GM21825 (cell line): ENCODE measurements around the gene CLIC2.
"Not testable (repeated sequence)": the region's sequence is repeated elsewhere in the genome, so short reads cannot be mapped to it uniquely, and the experiment has no call there.

Source experiments
- ATAC-seq: cut with Tn5 transposase; IDR thresholded peaks from one replicate; pipeline ENCODE4 v1.9.1; 2021; ENCODE audit warnings: mild to moderate bottlenecking, moderate library complexity; ENCODE audit not compliant: unreplicated experiment

Gene CLIC2

GRCh38 chrX:155334486-155335336, at the start of gene CLIC2:
TSS of gene CLIC2 (minus strand) at chrX:155334614. CDS start at chrX:155334427, 187 bp downstream.
- no peak for ATAC-seq

DNA sequence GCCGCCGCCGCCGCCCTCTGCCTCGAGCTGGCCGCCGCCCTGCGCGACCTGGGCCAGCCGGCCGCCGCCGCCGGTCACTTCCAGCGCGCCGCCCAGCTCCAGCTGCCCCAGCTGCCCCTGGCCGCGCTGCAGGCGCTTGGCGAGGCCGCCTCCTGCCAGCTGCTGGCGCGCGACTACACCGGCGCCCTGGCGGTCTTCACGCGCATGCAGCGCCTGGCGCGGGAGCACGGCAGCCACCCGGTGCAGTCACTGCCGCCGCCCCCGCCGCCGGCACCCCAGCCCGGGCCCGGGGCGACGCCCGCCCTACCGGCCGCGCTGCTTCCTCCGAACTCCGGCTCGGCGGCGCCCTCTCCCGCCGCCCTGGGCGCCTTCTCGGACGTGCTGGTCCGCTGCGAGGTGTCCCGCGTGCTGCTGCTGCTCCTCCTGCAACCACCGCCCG, 48.1 kb upstream of the CLIC2 start:
- ATAC-seq, result peak; percentile 54

GRCh38 chrX:155381843-155382528, 47.6 kb upstream of the CLIC2 start, which contains the start of gene F8A2:
TSS of gene F8A2 (plus strand) at chrX:155382095. CDS start at chrX:155382115, 20 bp downstream.
- peak; percentile 71 for ATAC-seq

DNA sequence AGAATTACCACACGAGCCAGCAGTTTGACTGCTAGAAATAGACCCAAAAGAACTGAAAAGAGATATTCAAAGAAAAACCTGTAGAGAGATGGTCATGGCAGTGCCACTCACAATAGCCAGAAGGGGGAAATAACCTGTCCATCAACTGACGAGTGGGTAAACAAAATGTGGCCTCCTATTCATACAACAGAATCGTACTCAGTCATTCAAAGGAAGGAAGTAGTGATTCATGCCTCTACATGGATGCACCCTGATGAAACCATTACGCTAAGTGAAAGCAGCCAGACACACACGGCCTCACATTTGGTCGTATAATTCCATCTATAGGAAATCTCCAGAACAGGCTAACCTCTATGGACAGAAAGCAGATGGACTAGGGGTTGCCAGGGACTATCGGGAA, 45.4 kb upstream of the CLIC2 start:
- not testable (repeated sequence) for ATAC-seq

DNA sequence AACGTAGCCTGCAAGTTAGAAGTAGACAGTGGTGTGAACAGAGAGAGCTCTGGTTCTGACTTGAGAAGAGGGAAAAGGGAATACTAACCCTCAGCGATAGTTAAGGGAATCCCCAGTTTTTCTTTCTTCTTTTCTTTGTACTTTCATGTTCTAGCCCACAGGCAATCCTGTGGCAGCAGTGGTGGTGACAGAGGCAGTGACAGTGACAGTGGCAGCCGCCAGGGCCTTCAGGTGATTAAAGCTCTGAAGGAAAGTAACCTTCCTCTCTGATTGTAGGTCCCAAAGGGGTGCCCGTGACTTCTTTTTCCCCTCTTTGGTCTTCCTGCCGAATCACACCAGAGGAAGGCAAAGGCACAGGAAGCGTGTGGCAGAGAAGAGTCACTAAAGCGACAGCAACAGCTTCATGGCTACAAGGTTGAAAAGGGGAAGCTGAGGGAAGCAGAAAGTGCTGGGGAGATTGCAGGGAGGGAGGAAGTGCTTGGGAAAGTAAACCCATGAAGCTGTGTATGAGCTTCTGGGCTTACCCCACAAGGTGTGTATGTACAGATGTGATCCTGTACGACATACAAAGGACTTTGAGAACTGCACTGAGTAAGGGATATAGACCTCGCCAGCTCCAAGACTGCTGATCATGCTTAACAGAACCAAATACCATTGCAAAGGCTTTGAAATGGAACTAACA, 39.5 kb upstream of the CLIC2 start:
- peak; percentile 78 for ATAC-seq

GRCh38 chrX:155363712-155364111, 29.3 kb upstream of the CLIC2 start:
- ATAC-seq, result not testable (repeated sequence)

DNA sequence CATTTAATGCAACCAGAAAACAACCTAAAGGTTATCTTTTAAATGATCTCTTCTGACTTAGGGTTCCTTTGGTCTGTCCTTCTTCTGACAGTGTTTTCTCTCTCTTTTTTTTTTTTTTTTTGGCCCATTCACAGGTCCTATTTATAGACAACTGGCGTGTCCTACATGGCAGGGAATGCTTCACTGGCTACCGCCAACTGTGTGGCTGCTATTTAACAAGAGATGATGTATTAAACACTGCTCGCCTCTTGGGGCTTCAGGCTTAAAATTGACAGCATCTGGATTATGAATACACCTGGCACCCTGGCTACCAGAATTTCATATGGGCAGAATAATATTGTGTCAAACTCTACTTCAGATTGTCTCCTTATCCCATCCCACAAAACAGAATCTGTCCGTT, 15.0 kb upstream of the CLIC2 start:
- not testable (repeated sequence) for ATAC-seq

DNA sequence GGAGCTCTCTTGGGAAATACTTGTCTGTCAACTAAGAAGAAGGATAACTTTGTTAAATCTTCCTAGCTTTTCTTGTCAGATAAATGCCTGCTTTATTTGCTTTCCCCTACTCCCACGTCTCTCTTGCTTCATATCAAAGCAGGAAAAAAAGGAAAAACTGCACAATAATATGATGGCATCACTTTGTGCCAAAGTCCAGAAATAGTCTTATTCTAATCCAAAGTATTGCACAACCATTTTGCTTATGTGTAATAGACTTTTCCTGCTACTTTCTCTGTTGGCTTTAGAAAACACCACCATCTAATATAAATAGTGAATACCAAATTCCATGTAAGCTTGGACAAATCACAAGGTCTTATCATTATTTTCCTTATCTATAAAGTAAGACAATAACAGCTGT, 11.3 kb upstream of the CLIC2 start:
- ATAC-seq, result not testable (repeated sequence)

GRCh38 chrX:155335337-155335712, 911 bp upstream of the CLIC2 start:
- ATAC-seq, result not testable (repeated sequence)

GRCh38 chrX:155333544-155334100, 792 bp downstream of the CLIC2 start:
- ATAC-seq, result no peak

- ATAC-seq, result no peak
These were observed 3.4 kb downstream of the CLIC2 start for GRCh38 chrX:155330992-155331391.

GRCh38 chrX:155329293-155329692, 5.1 kb downstream of the CLIC2 start:
- no peak for ATAC-seq

- no peak for ATAC-seq
These were observed 7.8 kb downstream of the CLIC2 start for GRCh38 chrX:155326610-155327009.

- no peak for ATAC-seq
These were observed 20.2 kb downstream of the CLIC2 start for GRCh38 chrX:155314260-155314659.

DNA sequence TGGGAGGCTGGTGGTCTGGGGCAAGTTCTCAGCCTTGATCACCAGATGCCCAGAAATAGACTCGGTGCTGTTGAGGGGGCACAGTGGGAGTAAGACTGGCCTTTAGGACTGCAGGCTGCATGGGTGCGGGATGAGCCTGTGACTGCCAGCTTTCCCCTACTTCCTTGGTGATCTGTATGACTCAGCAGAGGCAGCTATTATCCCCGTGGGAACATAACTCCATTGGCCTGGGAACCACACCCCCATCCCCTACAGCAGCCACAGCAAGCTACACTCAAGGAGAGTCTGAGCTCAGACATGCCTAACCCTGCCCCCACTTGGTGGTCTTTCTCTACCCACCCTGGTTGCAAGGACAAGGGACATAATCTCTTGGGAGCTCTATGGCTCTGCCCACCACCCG, 20.6 kb downstream of the CLIC2 start:
- no peak for ATAC-seq

GRCh38 chrX:155293771-155294170, 40.6 kb downstream of the CLIC2 start:
- no peak for ATAC-seq

DNA sequence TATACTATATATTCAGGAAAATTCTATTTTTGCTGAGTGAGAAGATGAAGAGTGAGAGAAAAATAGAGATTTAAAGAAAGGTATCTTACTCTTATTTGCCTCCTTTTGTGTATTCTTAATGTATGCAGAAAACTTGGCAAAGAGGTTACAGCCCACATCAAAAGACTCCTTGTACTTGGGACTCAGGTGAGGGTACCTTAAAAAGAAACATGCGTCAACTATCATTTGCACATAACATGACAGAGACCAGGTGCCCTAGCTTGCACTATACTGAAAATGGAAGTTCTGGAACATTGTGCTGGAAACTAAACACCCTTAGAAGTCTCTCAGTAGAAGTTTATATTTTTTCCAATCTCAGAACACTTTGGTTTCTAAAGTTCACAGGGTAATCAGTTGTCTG, 54.5 kb downstream of the CLIC2 start:
- no peak for ATAC-seq

- ATAC-seq, result no peak
These were observed 63.4 kb downstream of the CLIC2 start for GRCh38 chrX:155270969-155271368.

DNA sequence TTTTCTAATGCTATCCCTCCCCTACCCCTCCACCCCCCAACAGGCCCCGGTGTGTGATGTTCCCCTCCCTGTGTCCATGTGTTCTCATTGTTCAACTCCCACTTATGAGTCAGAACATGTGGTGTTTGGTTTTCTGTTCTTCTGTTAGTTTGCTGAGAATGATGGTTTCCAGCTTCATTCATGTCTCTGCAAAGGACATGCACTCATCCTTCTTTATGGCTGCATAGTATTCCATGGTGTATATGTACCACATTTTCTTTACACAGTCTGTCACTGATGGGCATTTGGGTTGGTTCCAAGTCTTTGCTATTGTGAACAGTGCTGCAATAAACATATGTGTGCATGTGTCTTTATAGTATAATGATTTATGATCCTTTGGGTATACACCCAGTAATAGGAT, 66.4 kb downstream of the CLIC2 start:
- not testable (repeated sequence) for ATAC-seq

DNA sequence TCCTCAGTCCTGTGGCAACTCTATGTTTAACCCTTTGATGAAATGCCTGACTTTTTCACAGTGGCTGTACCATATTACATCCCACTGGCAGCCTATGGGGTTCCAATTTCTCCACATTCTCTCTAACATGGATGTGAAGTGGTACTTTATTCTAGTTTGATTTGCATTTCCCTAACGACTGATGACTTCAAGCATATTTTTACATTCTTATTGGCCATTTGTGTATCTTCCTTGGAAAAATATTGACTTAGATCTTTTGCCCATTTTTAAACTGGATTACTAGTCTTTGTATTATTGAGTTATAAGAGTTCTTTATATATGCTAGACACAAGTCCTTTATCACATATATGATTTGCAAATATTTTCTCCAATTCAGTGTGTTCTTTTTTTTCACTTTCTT, 68.0 kb downstream of the CLIC2 start:
- ATAC-seq, result no peak
